Measurements from ENCODE around the gene CALN1. TPM values are rescaled to one million over a fixed set of nuclear protein-coding genes. Genes with fewer than 3 reads are reported as not detected.

Gene CALN1
- total RNA-seq, 2 donors from 2014 or later: 0.52 to 1.6 TPM

GRCh38 chr7:72156671-72157070 is 255.5 kb downstream of the CALN1 start:
- Histone ChIP-seq H3K4me1 (peaks cover 27% of the 10 kb centered on the region), H3K4me3 (no peak overlapping the region), H3K9me3 (no peaks in the 10 kb centered on the region), H3K27me3 (no peaks in the 10 kb centered on the region), H3K36me3 (replicated peaks in 1 of 2; ENCODE audit: insufficient read depth in 1 of 2, low read depth in 2 of 2) (no peaks in the 10 kb centered on the region), H3K27ac (no peak overlapping the region)
- DNase-seq: no peak
- TF ChIP-seq, protein P1, sequence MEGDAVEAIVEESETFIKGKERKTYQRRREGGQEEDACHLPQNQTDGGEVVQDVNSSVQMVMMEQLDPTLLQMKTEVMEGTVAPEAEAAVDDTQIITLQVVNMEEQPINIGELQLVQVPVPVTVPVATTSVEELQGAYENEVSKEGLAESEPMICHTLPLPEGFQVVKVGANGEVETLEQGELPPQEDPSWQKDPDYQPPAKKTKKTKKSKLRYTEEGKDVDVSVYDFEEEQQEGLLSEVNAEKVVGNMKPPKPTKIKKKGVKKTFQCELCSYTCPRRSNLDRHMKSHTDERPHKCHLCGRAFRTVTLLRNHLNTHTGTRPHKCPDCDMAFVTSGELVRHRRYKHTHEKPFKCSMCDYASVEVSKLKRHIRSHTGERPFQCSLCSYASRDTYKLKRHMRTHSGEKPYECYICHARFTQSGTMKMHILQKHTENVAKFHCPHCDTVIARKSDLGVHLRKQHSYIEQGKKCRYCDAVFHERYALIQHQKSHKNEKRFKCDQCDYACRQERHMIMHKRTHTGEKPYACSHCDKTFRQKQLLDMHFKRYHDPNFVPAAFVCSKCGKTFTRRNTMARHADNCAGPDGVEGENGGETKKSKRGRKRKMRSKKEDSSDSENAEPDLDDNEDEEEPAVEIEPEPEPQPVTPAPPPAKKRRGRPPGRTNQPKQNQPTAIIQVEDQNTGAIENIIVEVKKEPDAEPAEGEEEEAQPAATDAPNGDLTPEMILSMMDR (IDR thresholded peaks at IDR 0.05): no peak
- TF ChIP-seq POLR2A (IDR thresholded peaks at IDR 0.05): no peak
- 66 to 79% methylated on average over 2 to 3 of the region's 3 CpGs for WGBS, 2 donors
- no peak for ATAC-seq
- intact Hi-C loops (cut with DNase I): no loop called here

- 26 to 38% methylated on average over 5 of the region's 5 CpGs for WGBS, 2 donors
- H3K27ac ChIP-seq: peak overlapping the region; percentile 50 to 83 (median 74)
Measured at GRCh38 chr7:72153132-72153512, 259.0 kb downstream of the CALN1 start.

GRCh38 chr7:72152161-72153131 is 259.7 kb downstream of the CALN1 start:
- WGBS, 2 donors: 30 to 48% methylated on average over 6 to 7 of the region's 7 CpGs

More at GRCh38 chr7:72153132-72153512, 259.0 kb downstream of the CALN1 start:
- Histone ChIP-seq H3K9me3 (no peaks in the 10 kb centered on the region), H3K4me1 (peaks cover 27% of the 10 kb centered on the region), H3K27me3 (no peaks in the 10 kb centered on the region), H3K4me3 (no peak overlapping the region), H3K36me3 (replicated peaks in 1 of 2; ENCODE audit: insufficient read depth in 1 of 2, low read depth in 2 of 2) (no peaks in the 10 kb centered on the region)
- TF ChIP-seq POLR2A (IDR thresholded peaks at IDR 0.05): no peak
- TF ChIP-seq, protein P1 (IDR thresholded peaks at IDR 0.05): no peak
- DNase-seq (peak in 3 of 4 donors; percentile 10 to 28 (median 16)), ATAC-seq (peak; percentile 57)
- intact Hi-C loops (cut with DNase I): no loop called here

DNA sequence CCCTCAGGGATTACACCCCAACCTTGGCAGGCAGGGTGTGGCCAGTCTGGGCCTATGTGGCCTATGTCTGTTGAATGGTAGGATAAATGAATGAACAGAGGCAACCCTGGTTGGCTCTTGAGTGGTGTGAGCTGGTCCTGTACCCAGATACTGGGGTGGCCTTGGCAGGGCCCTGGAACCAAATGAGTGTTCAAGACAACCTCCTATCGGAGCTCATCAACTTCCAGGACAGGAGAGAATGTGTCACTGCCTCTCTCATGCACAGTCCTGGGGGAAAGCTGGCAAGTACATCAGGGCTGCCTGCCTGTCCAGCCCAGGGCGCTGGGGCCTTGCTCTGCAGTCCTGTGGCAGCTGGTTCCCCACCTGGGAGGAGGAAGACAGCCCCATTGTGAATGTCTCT is 271.6 kb downstream of the CALN1 start:
- Histone ChIP-seq H3K27ac (no peak overlapping the region), H3K4me1 (no peaks in the 10 kb centered on the region), H3K36me3 (replicated peaks in 1 of 2; ENCODE audit: insufficient read depth in 1 of 2, low read depth in 2 of 2) (no peaks in the 10 kb centered on the region), H3K9me3 (peaks cover 0 to 8% (median 0%) of the 10 kb centered on the region in 3 donors), H3K27me3 (no peaks in the 10 kb centered on the region), H3K4me3 (no peak overlapping the region)
- WGBS, 2 donors: 83 to 86% methylated on average over 1 to 2 of the region's 2 CpGs
- intact Hi-C loops (cut with DNase I): no loop called here
- TF ChIP-seq POLR2A (IDR thresholded peaks at IDR 0.05): no peak
- TF ChIP-seq, protein P1 (IDR thresholded peaks at IDR 0.05): no peak
- ATAC-seq: no peak
- DNase-seq: no peak

More at GRCh38 chr7:72152161-72153131, 259.7 kb downstream of the CALN1 start:
- DNase-seq (peak; percentile 17 to 63 (median 26)), ATAC-seq (peak; percentile 91)
- H3K9me3 ChIP-seq: no peaks in the 10 kb centered on the region
- no peaks in the 10 kb centered on the region for H3K36me3 ChIP-seq (replicated peaks in 1 of 2; ENCODE audit: insufficient read depth in 1 of 2, low read depth in 2 of 2)
- H3K4me3 ChIP-seq: no peak overlapping the region
- H3K27me3 ChIP-seq: no peaks in the 10 kb centered on the region
- peak overlapping the region; percentile 50 to 83 (median 74) for H3K27ac ChIP-seq
- TF ChIP-seq, protein P1 (IDR thresholded peaks at IDR 0.05): no peak
- TF ChIP-seq POLR2A (IDR thresholded peaks at IDR 0.05): no peak
- H3K4me1 ChIP-seq: peaks cover 27% of the 10 kb centered on the region
- intact Hi-C loops (cut with DNase I): no loop called here
